Neural cell (in vitro differentiated cells): Measurements from ENCODE around the gene PPM1H. TPM values are rescaled to one million over a fixed set of nuclear protein-coding genes. Genes with fewer than 3 reads are reported as not detected.

ENCODE experiments used
- H2AFZ ChIP-seq: fragments of 200-600, 300-800 bp; sonication (generic), shearing (Covaris generic); 2 replicates; pipeline ENCODE4 v1.6.0; 2014; ENCODE audit warnings: low read depth, mild to moderate bottlenecking, antibody characterized with exemption, low read length, moderate library complexity
- H3F3A ChIP-seq: fragments of 200-600 bp; shearing (Covaris generic); 2 replicates; pipeline ENCODE4 v1.6.1; 2016; ENCODE audit warnings: mild to moderate bottlenecking, moderate library complexity, mixed read lengths, antibody characterized with exemption, low read length; ENCODE audit not compliant: insufficient read depth, poor library complexity, severe bottlenecking
- H3K27ac ChIP-seq: fragments of 200-600, 300-800 bp; sonication (generic), shearing (Covaris generic); 2 replicates; pipeline ENCODE4 v1.5.1; 2014; ENCODE audit warnings: mild to moderate bottlenecking, low read length, moderate library complexity
- H3K27me3 ChIP-seq: fragments of 300-800, 200-600 bp; sonication (generic), shearing (Covaris generic); 2 replicates; pipeline ENCODE4 v1.6.0; 2014; ENCODE audit warnings: mild to moderate bottlenecking, low read depth, low read length, moderate library complexity; ENCODE audit not compliant: insufficient read depth
- H3K36me3 ChIP-seq: fragments of 300-800, 200-600 bp; sonication (generic), shearing (Covaris generic); 2 replicates; pipeline ENCODE4 v1.5.1; 2014; ENCODE audit warnings: mild to moderate bottlenecking, antibody characterized with exemption, low read length, moderate library complexity; ENCODE audit not compliant: insufficient read depth
- H3K4me2 ChIP-seq: fragments of 300-800, 200-600 bp; sonication (generic), shearing (Covaris generic); 2 replicates; pipeline ENCODE4 v1.6.0; 2014; ENCODE audit warnings: mild to moderate bottlenecking, low read length
- H3K4me3 ChIP-seq: fragments of 300-800, 200-600 bp; sonication (generic), shearing (Covaris generic); 2 replicates; pipeline ENCODE4 v1.5.1; 2014; ENCODE audit warnings: mild to moderate bottlenecking, low read length, moderate library complexity
- H3K79me2 ChIP-seq: fragments of 200-600 bp; shearing (Covaris generic); replicated peaks from 2 replicates; pipeline ENCODE4 v1.6.0; 2014; ENCODE audit warnings: mild to moderate bottlenecking, low read length, moderate library complexity; ENCODE audit not compliant: insufficient read depth
- H3K9ac ChIP-seq: fragments of 300-800, 200-600 bp; sonication (generic), shearing (Covaris generic); 2 replicates; pipeline ENCODE4 v1.6.1; 2016; ENCODE audit warnings: mild to moderate bottlenecking, low read length, mixed read lengths
- H3K9me2 ChIP-seq: fragments of 200-600 bp; shearing (Covaris generic); 2 replicates; pipeline ENCODE4 v1.6.1; 2016; ENCODE audit warnings: mild to moderate bottlenecking, low read length, mixed read lengths; ENCODE audit not compliant: insufficient read depth
- H3K9me3 ChIP-seq: fragments of 200-600, 300-800 bp; sonication (generic), shearing (Covaris generic); 2 replicates; pipeline ENCODE4 v1.6.1; 2016; ENCODE audit warnings: mild to moderate bottlenecking, mixed run types, low read length, moderate library complexity, mixed read lengths
- H4K20me1 ChIP-seq: fragments of 200-600 bp; shearing (Covaris generic); 2 replicates; pipeline ENCODE4 v1.6.1; 2016; ENCODE audit warnings: mild to moderate bottlenecking, mixed run types; ENCODE audit not compliant: insufficient read depth
- CTCF ChIP-seq: fragments of 450-650 bp; IDR thresholded peaks from 2 replicates; pipeline ENCODE4 v1.5.1; 2014; ENCODE audit warnings: antibody characterized with exemption, mild to moderate bottlenecking, moderate library complexity; ENCODE audit not compliant: poor library complexity, severe bottlenecking
- EP300 ChIP-seq: fragments of 450-650 bp; conservative IDR thresholded peaks from 2 replicates; pipeline ENCODE4 v1.6.1; 2014; ENCODE audit warnings: antibody characterized with exemption, mild to moderate bottlenecking, moderate library complexity; ENCODE audit not compliant: poor library complexity, severe bottlenecking
- EZH2 ChIP-seq: fragments of 200-600, 300-800 bp; shearing (Covaris generic), sonication (generic); IDR thresholded peaks from 2 replicates; pipeline ENCODE4 v1.6.1; 2014; ENCODE audit warnings: antibody characterized with exemption, low read length, borderline replicate concordance, mild to moderate bottlenecking; ENCODE audit not compliant: insufficient read depth, poor library complexity, severe bottlenecking
- MXI1 ChIP-seq: fragments of 450-650 bp; conservative IDR thresholded peaks from 2 replicates; pipeline ENCODE4 v1.6.1; 2014; ENCODE audit warnings: antibody characterized with exemption, mild to moderate bottlenecking; ENCODE audit not compliant: poor library complexity, severe bottlenecking
- POLR2AphosphoS5 ChIP-seq: IDR thresholded peaks from 2 replicates; pipeline ENCODE4 v1.6.1; 2012
- REST ChIP-seq: IDR thresholded peaks from 2 replicates; pipeline ENCODE4 v1.6.1; 2012; ENCODE audit warnings: borderline replicate concordance
- TAF1 ChIP-seq: IDR thresholded peaks from 2 replicates; pipeline ENCODE4 v1.6.1; 2012; ENCODE audit warnings: low read depth
- polyA plus RNA-seq: library from polyadenylated mRNA; depleted of rRNA; stranded (reverse); fragments of >200 nt; gene quantifications from 2 replicates; pipeline ENCODE4 v1.2.3, GENCODE V29; 2014

Gene PPM1H
- polyA plus RNA-seq, 1 donor from 2014 or later: 3.9 TPM

GRCh38 chr12:62602255-62603060 is 332.5 kb downstream of the PPM1H start:
- H3K27me3 ChIP-seq: no peaks in the 10 kb centered on the region
- peak overlapping the region; percentile 95 for H3K9ac ChIP-seq
- H3K9me2 ChIP-seq: no peaks in the 10 kb centered on the region
- no peaks in the 10 kb centered on the region for H3K9me3 ChIP-seq
- peak overlapping the region; percentile 72 for H2AFZ ChIP-seq
- H3K36me3 ChIP-seq: no peaks in the 10 kb centered on the region
- peak overlapping the region; percentile 61 for H3K4me2 ChIP-seq
- H3K27ac ChIP-seq: peak overlapping the region; percentile 96
- H4K20me1 ChIP-seq: no peaks in the 10 kb centered on the region
- peaks cover 37% of the 10 kb centered on the region for H3K79me2 ChIP-seq
- peak overlapping the region; percentile 80 for H3K4me3 ChIP-seq
- no peaks in the 10 kb centered on the region for H3F3A ChIP-seq
- no peak for TF ChIP-seq EP300
- peak; percentile 95 for TF ChIP-seq POLR2AphosphoS5
- no peak for TF ChIP-seq CTCF
- TF ChIP-seq MXI1: peak; percentile 94
- peak; percentile 43 for TF ChIP-seq REST
- peak; percentile 90 for TF ChIP-seq TAF1

GRCh38 chr12:62601765-62602164 is 333.2 kb downstream of the PPM1H start:
- H2AFZ ChIP-seq: no peak overlapping the region

More at GRCh38 chr12:62601765-62602164, 333.2 kb downstream of the PPM1H start:
- H3K4me3 ChIP-seq: peak overlapping the region; percentile 80
- no peaks in the 10 kb centered on the region for H3K27me3 ChIP-seq
- H3K27ac ChIP-seq: peak overlapping the region; percentile 96
- no peaks in the 10 kb centered on the region for H4K20me1 ChIP-seq
- TF ChIP-seq REST (no peak), EZH2 (no peak)
- H3F3A ChIP-seq: no peaks in the 10 kb centered on the region
- no peaks in the 10 kb centered on the region for H3K36me3 ChIP-seq
- H3K9me3 ChIP-seq: no peaks in the 10 kb centered on the region
- H3K79me2 ChIP-seq: peaks cover 30% of the 10 kb centered on the region
- H3K9me2 ChIP-seq: no peaks in the 10 kb centered on the region
- H3K9ac ChIP-seq: peak overlapping the region; percentile 95
- peak overlapping the region; percentile 61 for H3K4me2 ChIP-seq
